T47D (cell line): Measurements from ENCODE around the gene RUNDC3A.
A peak's percentile ranks its signal among the peaks of the same experiment; 100 is the strongest.
"Not testable (repeated sequence)": the region's sequence is repeated elsewhere in the genome, so short reads cannot be mapped to it uniquely, and the experiment has no call there.

Experiments
- DNase-seq, 2 experiments: peaks; one replicate each; pipeline versions ENCODE4 v3.0.0 to v3.0.0-alpha.2; 2011 to 2012; ENCODE audit warnings: low read depth in 1 of 2, low spot score in 1 of 2
- JUND ChIP-seq: IDR thresholded peaks from 2 replicates; pipeline ENCODE4 v1.6.1; 2012; ENCODE audit warnings: low read depth
- in situ Hi-C: cut with HindIII; loops from 2 replicates; pipeline ENCODE4 v1.10.0; 2016; ENCODE audit warnings: low sequenced_read_pairs, low pct_unique_long_range_greater_than_20kb

The RUNDC3A gene

GRCh38 chr17:44358066-44358465 lies 49.7 kb downstream of the RUNDC3A start:
- DNase-seq, result no peak
- in situ Hi-C loops, result no loop called here
- TF ChIP-seq JUND, result no peak

GRCh38 chr17:44359006-44359405 lies 50.6 kb downstream of the RUNDC3A start:
- no peak for DNase-seq
- in situ Hi-C loops, result no loop called here
- no peak for TF ChIP-seq JUND

- in situ Hi-C loops, result no loop called here
Measured at GRCh38 chr17:44359458-44360143, 51.2 kb downstream of the RUNDC3A start.

GRCh38 chr17:44360144-44360533 lies 51.7 kb downstream of the RUNDC3A start:
- in situ Hi-C loops, result no loop called here
- DNase-seq, result no peak
- TF ChIP-seq JUND, result no peak

More at GRCh38 chr17:44359458-44360143, 51.2 kb downstream of the RUNDC3A start:
- DNase-seq, result no peak
- no peak for TF ChIP-seq JUND

- TF ChIP-seq JUND, result no peak
- in situ Hi-C loops, result no loop called here
- no peak for DNase-seq
Measured at GRCh38 chr17:44360826-44361225, 52.4 kb downstream of the RUNDC3A start.

GRCh38 chr17:44361292-44362260 lies 53.2 kb downstream of the RUNDC3A start:
- in situ Hi-C loops, result no loop called here

GRCh38 chr17:44362459-44362948 lies 54.1 kb downstream of the RUNDC3A start:
- DNase-seq, result no peak
- in situ Hi-C loops, result no loop called here
- no peak for TF ChIP-seq JUND

More at GRCh38 chr17:44361292-44362260, 53.2 kb downstream of the RUNDC3A start:
- TF ChIP-seq JUND, result no peak
- no peak for DNase-seq

GRCh38 chr17:44362949-44363612 lies 54.7 kb downstream of the RUNDC3A start:
- no peak for TF ChIP-seq JUND
- in situ Hi-C loops, result no loop called here
- peak in 1 of 2 experiments; percentile 76 for DNase-seq

- DNase-seq, result peak; percentile 71 to 91
- in situ Hi-C loops, result no loop called here
- no peak for TF ChIP-seq JUND
Measured at GRCh38 chr17:44363613-44364159, 55.3 kb downstream of the RUNDC3A start, which contains the start of gene FAM171A2. FAM171A2 (minus strand) TSS chr17:44363853; CDS start chr17:44363714, 139 bp downstream.

GRCh38 chr17:44365051-44365450 lies 56.6 kb downstream of the RUNDC3A start:
- DNase-seq, in situ Hi-C loops: not testable (repeated sequence)

GRCh38 chr17:44367231-44367979 lies 59.0 kb downstream of the RUNDC3A start:
- DNase-seq, result no peak
- in situ Hi-C loops, result no loop called here
- no peak for TF ChIP-seq JUND
